ENCODE results near the gene NKX2-1. TPM values are rescaled to one million over a fixed set of nuclear protein-coding genes. Genes with fewer than 3 reads are reported as not detected.

Gene NKX2-1
- total RNA-seq, 1 experiment from 2014 or later = not detected

DNA sequence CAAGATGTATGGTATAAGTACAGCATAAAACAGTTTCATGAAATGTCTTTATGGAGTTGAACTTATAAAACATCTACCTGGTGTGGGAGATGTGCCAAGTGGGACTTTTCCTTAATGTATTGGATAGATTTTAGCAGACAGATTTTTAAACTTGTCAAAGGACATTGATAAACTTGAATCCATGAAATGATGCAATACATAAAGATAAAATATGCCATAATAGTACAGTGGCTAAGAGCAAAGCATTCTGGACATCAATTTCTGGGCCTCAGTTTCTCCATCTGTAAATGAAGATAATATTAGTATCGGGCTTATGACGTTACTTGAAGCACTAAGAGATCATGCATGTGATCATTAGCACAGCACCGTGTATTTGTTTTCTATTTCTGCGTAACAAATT, 45.4 kb downstream of the NKX2-1 start:
- Histone ChIP-seq H4K5ac (ENCODE audit: insufficient read length, low read depth, low read length) (no peak overlapping the region), H3K9ac (ENCODE audit: extremely low read depth, insufficient read length, low read length) (no peak overlapping the region), H2BK120ac (ENCODE audit: low read depth, low read length, poor library complexity, severe bottlenecking) (no peak overlapping the region), H3K27me3 (ENCODE audit: insufficient read depth, low read length) (no peaks in the 10 kb centered on the region), H3K4me2 (ENCODE audit: insufficient read depth, insufficient read length, low read length) (no peak overlapping the region), H3K9me3 (ENCODE audit: control insufficient read depth, low read depth, low read length) (no peaks in the 10 kb centered on the region), H3T11ph (ENCODE audit: low read length) (no peak overlapping the region), H3K4me1 (ENCODE audit: insufficient read depth, low read length) (no peaks in the 10 kb centered on the region), H3K56ac (ENCODE audit: insufficient read length, low read depth, low read length) (no peak overlapping the region), H4K8ac (replicated peaks; ENCODE audit: insufficient read length, low read depth, low read length) (no peak overlapping the region), H3K4ac (ENCODE audit: low read depth, low read length) (no peak overlapping the region), H4K91ac (ENCODE audit: insufficient read length, low read depth, low read length) (no peak overlapping the region), H3K27ac (ENCODE audit: insufficient read length, low read depth, low read length) (no peak overlapping the region), H2BK15ac (ENCODE audit: low read depth, low read length) (no peak overlapping the region), H2BK20ac (ENCODE audit: low read depth, low read length, poor library complexity, severe bottlenecking) (no peak overlapping the region), H4K20me1 (ENCODE audit: control insufficient read depth, insufficient read depth, insufficient read length) (no peaks in the 10 kb centered on the region), H2BK12ac (ENCODE audit: insufficient read length, low read depth, low read length) (no peak overlapping the region), H3K23ac (ENCODE audit: insufficient read length, low read depth, low read length) (no peak overlapping the region), H2BK5ac (ENCODE audit: insufficient read length, low read length) (no peak overlapping the region), H3K14ac (ENCODE audit: insufficient read depth, low read length) (no peak overlapping the region), H2AK5ac (ENCODE audit: insufficient read length, low read length) (no peak overlapping the region), H3K79me1 (ENCODE audit: insufficient read depth, low read depth, low read length, poor library complexity, severe bottlenecking) (no peaks in the 10 kb centered on the region), H3K18ac (ENCODE audit: insufficient read length, low read depth, low read length) (no peak overlapping the region), H3K23me2 (ENCODE audit: insufficient read length, low read depth, low read length, poor library complexity, severe bottlenecking) (no peaks in the 10 kb centered on the region), H3K79me2 (ENCODE audit: insufficient read depth, low read length) (no peaks in the 10 kb centered on the region), H2AFZ (ENCODE audit: low read length) (no peak overlapping the region)
- WGBS (ENCODE audit: extremely low coverage, insufficient read length, low lambda C conversion rate) = no CpG with 5 or more reads among the region's 4 CpGs
- DNase-seq = no peak
- Mint-ChIP-seq H3K9me3 (no peaks in the 10 kb centered on the region), H3K27ac (no peak overlapping the region), H3K36me3 (ENCODE audit: insufficient read depth in 1 of 3, low read depth in 3 of 3) (no peaks in the 10 kb centered on the region; a peak in 1 of 7 replicates), H3K27me3 (ENCODE audit: low read depth) (peaks cover 69% of the 10 kb centered on the region), H3K4me3 (no peak overlapping the region), H3K4me1 (no peaks in the 10 kb centered on the region)
- TF ChIP-seq, protein P1, sequence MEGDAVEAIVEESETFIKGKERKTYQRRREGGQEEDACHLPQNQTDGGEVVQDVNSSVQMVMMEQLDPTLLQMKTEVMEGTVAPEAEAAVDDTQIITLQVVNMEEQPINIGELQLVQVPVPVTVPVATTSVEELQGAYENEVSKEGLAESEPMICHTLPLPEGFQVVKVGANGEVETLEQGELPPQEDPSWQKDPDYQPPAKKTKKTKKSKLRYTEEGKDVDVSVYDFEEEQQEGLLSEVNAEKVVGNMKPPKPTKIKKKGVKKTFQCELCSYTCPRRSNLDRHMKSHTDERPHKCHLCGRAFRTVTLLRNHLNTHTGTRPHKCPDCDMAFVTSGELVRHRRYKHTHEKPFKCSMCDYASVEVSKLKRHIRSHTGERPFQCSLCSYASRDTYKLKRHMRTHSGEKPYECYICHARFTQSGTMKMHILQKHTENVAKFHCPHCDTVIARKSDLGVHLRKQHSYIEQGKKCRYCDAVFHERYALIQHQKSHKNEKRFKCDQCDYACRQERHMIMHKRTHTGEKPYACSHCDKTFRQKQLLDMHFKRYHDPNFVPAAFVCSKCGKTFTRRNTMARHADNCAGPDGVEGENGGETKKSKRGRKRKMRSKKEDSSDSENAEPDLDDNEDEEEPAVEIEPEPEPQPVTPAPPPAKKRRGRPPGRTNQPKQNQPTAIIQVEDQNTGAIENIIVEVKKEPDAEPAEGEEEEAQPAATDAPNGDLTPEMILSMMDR (conservative IDR thresholded peaks at IDR 0.05) = no peak
